ENCODE data around the gene WDR27.
"Not testable (repeated sequence)": the region's sequence is repeated elsewhere in the genome, so short reads cannot be mapped to it uniquely, and the experiment has no call there.

Gene WDR27

GRCh38 chr6:169452117-169452868 lies 249.5 kb downstream of the WDR27 start:
- DNase-seq (ENCODE audit: low read depth in 3 of 3, low spot score in 1 of 3): no peak

- DNase-seq (ENCODE audit: low read depth in 3 of 3, low spot score in 1 of 3): no peak
Measured at GRCh38 chr6:169451065-169451838, 250.6 kb downstream of the WDR27 start.

GRCh38 chr6:169450097-169450496 lies 251.7 kb downstream of the WDR27 start:
- DNase-seq (ENCODE audit: low read depth in 3 of 3, low spot score in 1 of 3): no peak

GRCh38 chr6:169449221-169449620 lies 252.6 kb downstream of the WDR27 start:
- no peak for DNase-seq (ENCODE audit: low read depth in 3 of 3, low spot score in 1 of 3)

GRCh38 chr6:169445661-169446581 lies 255.9 kb downstream of the WDR27 start:
- no peak for DNase-seq (ENCODE audit: low read depth in 3 of 3, low spot score in 1 of 3)

GRCh38 chr6:169445227-169445626 lies 256.6 kb downstream of the WDR27 start:
- no peak for DNase-seq (ENCODE audit: low read depth in 3 of 3, low spot score in 1 of 3)

GRCh38 chr6:169441292-169441691 lies 260.5 kb downstream of the WDR27 start:
- no peak for DNase-seq (ENCODE audit: low read depth in 3 of 3, low spot score in 1 of 3)

- no peak for DNase-seq (ENCODE audit: low read depth in 3 of 3, low spot score in 1 of 3)
Measured at GRCh38 chr6:169439710-169440109, 262.1 kb downstream of the WDR27 start.

GRCh38 chr6:169434554-169434953 lies 267.3 kb downstream of the WDR27 start:
- DNase-seq (ENCODE audit: low read depth in 3 of 3, low spot score in 1 of 3): not testable (repeated sequence)

- DNase-seq (ENCODE audit: low read depth in 3 of 3, low spot score in 1 of 3): no peak
Measured at GRCh38 chr6:169429001-169429400, 272.8 kb downstream of the WDR27 start.

- DNase-seq (ENCODE audit: low read depth in 3 of 3, low spot score in 1 of 3): no peak
Measured at GRCh38 chr6:169428532-169428931, 273.3 kb downstream of the WDR27 start.

- no peak for DNase-seq (ENCODE audit: low read depth in 3 of 3, low spot score in 1 of 3)
Measured at GRCh38 chr6:169427856-169428255, 274.0 kb downstream of the WDR27 start.

- DNase-seq (ENCODE audit: low read depth in 3 of 3, low spot score in 1 of 3): no peak
Measured at GRCh38 chr6:169426611-169427010, 275.2 kb downstream of the WDR27 start.

GRCh38 chr6:169425628-169426370 lies 276.0 kb downstream of the WDR27 start:
- no peak for DNase-seq (ENCODE audit: low read depth in 3 of 3, low spot score in 1 of 3)

- DNase-seq (ENCODE audit: low read depth in 3 of 3, low spot score in 1 of 3): no peak
Measured at GRCh38 chr6:169424821-169425240, 277.0 kb downstream of the WDR27 start.

GRCh38 chr6:169424149-169424804 lies 277.6 kb downstream of the WDR27 start:
- no peak for DNase-seq (ENCODE audit: low read depth in 3 of 3, low spot score in 1 of 3)

GRCh38 chr6:169421586-169422264 lies 280.1 kb downstream of the WDR27 start:
- DNase-seq (ENCODE audit: low read depth in 3 of 3, low spot score in 1 of 3): no peak

GRCh38 chr6:169420912-169421543 lies 280.8 kb downstream of the WDR27 start:
- DNase-seq (ENCODE audit: low read depth in 3 of 3, low spot score in 1 of 3): no peak

GRCh38 chr6:169417101-169417500 lies 284.7 kb downstream of the WDR27 start:
- no peak for DNase-seq (ENCODE audit: low read depth in 3 of 3, low spot score in 1 of 3)

Data from stimulated activated CD4-positive, alpha-beta T cell treated with anti-CD3 and anti-CD28 coated beads, TNF-alpha, amount 100 ng/mL, for 1 hour (primary cell).